Right hindlimb (tissue), 1 donor: ENCODE measurements around the gene ZNF547.

Experiments used
- DNase-seq: peaks from one replicate; pipeline ENCODE4 v3.0.0-alpha.2; 2018

Gene ZNF547

GRCh38 chr19:57376151-57376550 lies 12.8 kb downstream of the ZNF547 start:
- DNase-seq = no peak

- no peak for DNase-seq
These were observed 14.3 kb downstream of the ZNF547 start for GRCh38 chr19:57377498-57378146.

- DNase-seq = no peak
These were observed 17.6 kb downstream of the ZNF547 start for GRCh38 chr19:57380923-57381322.

GRCh38 chr19:57382806-57383488 lies 19.6 kb downstream of the ZNF547 start:
- DNase-seq = no peak

- no peak for DNase-seq
These were observed 25.9 kb downstream of the ZNF547 start for GRCh38 chr19:57389194-57389729.

- DNase-seq = peak; percentile 99
These were observed 26.6 kb downstream of the ZNF547 start, which contains the start of gene ZNF548 for GRCh38 chr19:57389730-57390598. Gene ZNF548 (plus strand): TSS chr19:57389854. CDS start chr19:57390100, 246 bp downstream.

- DNase-seq = no peak
These were observed 32.4 kb downstream of the ZNF547 start for GRCh38 chr19:57395710-57396109.

- no peak for DNase-seq
These were observed 35.5 kb downstream of the ZNF547 start for GRCh38 chr19:57398868-57399267.

GRCh38 chr19:57403737-57404563 lies 40.6 kb downstream of the ZNF547 start:
- no peak for DNase-seq

GRCh38 chr19:57406516-57407123 lies 43.3 kb downstream of the ZNF547 start:
- DNase-seq = peak; percentile 58

GRCh38 chr19:57410877-57411671 lies 47.7 kb downstream of the ZNF547 start, which contains the start of gene ZNF17:
Gene ZNF17 (plus strand): TSS chr19:57411161. CDS start chr19:57413616, 2,455 bp downstream.
- DNase-seq = peak; percentile 96

GRCh38 chr19:57419439-57419838 lies 56.1 kb downstream of the ZNF547 start:
- no peak for DNase-seq

GRCh38 chr19:57421037-57421436 lies 57.7 kb downstream of the ZNF547 start:
- DNase-seq = no peak
